Measurements from ENCODE around the gene PTPRN2.
"Not testable (repeated sequence)": the region's sequence is repeated elsewhere in the genome, so short reads cannot be mapped to it uniquely, and the experiment has no call there.

Gene PTPRN2

GRCh38 chr7:158302274-158303070 is 285.2 kb downstream of the PTPRN2 start:
- H3K4me3 ChIP-seq (ENCODE audit: low read depth, low read length), result no peak overlapping the region
- no peak for TF ChIP-seq CTCF (IDR thresholded peaks at IDR 0.05; ENCODE audit: low read depth, low read length)

- H3K4me3 ChIP-seq (ENCODE audit: low read depth, low read length), result no peak overlapping the region
- no peak for TF ChIP-seq CTCF (IDR thresholded peaks at IDR 0.05; ENCODE audit: low read depth, low read length)
Observed at GRCh38 chr7:158301207-158301606, 286.4 kb downstream of the PTPRN2 start.

DNA sequence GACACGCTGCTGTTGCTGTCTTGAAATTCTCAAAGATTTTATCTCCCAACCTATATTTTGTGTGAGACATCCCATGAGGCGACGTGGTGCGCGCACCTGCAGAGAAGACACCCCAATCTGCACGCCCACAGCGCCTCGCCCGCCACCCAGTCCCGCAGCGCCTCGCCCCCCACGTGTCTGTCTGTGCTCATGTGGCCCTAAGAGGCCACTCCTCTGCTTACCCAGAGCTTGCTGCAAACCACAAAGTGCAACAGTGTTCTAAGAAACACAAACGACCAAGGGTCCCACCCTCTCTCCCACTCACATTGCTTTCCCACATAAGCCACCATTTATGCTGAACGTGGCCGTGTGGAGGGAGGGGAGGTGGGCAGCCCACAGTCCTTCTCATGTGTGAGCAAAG is 287.2 kb downstream of the PTPRN2 start:
- no peak for TF ChIP-seq CTCF (IDR thresholded peaks at IDR 0.05; ENCODE audit: low read depth, low read length)
- H3K4me3 ChIP-seq (ENCODE audit: low read depth, low read length), result no peak overlapping the region

DNA sequence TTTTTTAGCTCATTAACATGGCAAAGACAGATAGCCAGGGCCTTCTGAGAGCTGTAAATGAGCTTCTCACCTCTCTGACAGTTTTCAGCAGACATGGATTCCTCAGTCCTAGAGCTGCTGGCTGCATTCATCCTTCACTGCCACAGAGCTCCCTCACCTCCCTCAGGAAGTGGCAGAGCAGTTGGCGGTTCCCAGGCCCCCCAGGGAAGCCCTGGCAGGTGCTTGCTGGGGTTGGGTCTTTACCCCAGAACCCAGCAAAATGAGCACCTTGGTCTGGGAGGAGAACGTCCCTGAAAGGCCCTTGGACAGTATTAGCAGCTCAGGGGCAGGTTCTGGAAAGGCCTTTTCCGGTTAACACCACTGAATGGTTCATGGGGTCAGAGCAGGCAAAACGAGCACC is 288.0 kb downstream of the PTPRN2 start:
- no peak for TF ChIP-seq CTCF (IDR thresholded peaks at IDR 0.05; ENCODE audit: low read depth, low read length)
- H3K4me3 ChIP-seq (ENCODE audit: low read depth, low read length), result no peak overlapping the region

DNA sequence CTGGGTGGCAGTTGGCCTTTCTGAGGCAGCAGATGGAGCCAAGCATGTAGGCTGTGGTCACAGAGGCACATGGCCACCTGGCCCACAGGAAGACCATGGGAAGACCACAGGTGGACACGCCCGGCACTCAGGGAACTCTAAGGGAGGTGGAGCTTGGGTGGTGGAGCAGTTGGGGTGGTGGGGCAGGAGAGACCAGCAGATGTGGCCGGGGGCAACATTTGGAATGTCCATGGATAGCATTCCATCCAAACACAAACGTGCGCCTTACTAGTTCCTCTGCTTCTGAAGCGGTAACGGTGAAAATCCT is 290.9 kb downstream of the PTPRN2 start:
- H3K4me3 ChIP-seq (ENCODE audit: low read depth, low read length), result no peak overlapping the region
- no peak for TF ChIP-seq CTCF (IDR thresholded peaks at IDR 0.05; ENCODE audit: low read depth, low read length)

- TF ChIP-seq CTCF (IDR thresholded peaks at IDR 0.05; ENCODE audit: low read depth, low read length), result no peak
- no peak overlapping the region for H3K4me3 ChIP-seq (ENCODE audit: low read depth, low read length)
Observed at GRCh38 chr7:158295966-158296797, 291.4 kb downstream of the PTPRN2 start.

DNA sequence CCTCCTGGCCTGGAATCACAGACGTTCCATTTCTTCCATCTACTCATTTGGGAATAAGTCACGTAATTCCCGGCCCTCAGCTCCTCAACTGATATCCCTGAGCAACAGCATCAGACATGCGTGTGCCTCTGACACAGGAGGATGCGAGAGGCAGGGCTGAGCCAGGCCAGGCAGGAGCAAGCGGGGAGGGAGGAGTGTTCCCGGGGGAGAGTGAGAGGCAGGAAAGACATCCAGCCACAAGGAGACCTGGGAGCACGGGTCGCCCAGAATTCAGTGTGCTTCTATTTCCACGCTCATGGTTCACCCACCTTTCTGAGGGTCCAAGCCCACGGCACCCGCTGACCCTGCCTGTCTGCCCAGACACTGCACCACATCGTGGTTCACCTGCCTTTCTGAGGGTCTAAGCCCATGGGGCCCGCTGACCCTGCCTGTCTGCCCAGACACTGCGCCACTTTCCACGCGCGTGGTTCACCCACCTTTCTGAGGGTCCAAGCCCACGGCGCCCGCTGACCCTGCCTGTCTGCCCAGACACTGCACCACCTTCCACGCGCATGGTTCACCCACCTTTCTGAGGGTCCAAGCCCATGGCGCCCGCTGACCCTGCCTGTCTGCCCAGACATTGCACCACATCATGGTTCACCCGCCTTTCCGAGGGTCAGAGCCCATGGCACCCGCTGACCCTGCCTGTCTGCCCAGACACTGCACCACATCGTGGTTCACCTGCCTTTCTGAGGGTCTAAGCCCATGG is 293.0 kb downstream of the PTPRN2 start:
- H3K4me3 ChIP-seq (ENCODE audit: low read depth, low read length), result not testable (repeated sequence)

Data from WI38 (cell line).